NOMO-1 treated with dmso at 0.1 percent for 144 hours (cell line): ENCODE measurements around the gene IMMP2L.

Experiments
- DNase-seq: peaks from one replicate; lab custom pipeline; 2025; ENCODE audit not compliant: unreplicated experiment; lab: John Stamatoyannopoulos, UW

Gene IMMP2L

GRCh38 chr7:111108496-111108895, 453.8 kb downstream of the IMMP2L start:
- no peak for DNase-seq

DNA sequence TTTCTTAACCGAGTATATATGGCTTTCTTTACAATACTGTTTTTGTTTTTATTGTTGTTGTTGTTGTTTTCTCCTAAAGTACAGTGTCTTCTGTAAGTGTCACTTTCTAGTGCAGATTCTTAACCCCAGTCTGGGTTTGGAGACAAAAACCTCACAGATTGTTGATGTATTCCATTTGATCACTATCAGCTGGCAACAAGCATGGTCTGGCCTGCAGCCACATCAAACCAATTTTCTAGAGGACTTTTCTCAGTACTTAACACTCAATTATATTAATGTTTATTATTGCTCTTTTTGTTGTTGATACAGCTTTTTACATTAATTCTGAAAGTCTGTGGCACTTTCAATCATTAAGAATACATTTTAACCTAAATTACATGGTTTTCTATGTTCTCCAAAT, 454.3 kb downstream of the IMMP2L start:
- DNase-seq, result no peak

DNA sequence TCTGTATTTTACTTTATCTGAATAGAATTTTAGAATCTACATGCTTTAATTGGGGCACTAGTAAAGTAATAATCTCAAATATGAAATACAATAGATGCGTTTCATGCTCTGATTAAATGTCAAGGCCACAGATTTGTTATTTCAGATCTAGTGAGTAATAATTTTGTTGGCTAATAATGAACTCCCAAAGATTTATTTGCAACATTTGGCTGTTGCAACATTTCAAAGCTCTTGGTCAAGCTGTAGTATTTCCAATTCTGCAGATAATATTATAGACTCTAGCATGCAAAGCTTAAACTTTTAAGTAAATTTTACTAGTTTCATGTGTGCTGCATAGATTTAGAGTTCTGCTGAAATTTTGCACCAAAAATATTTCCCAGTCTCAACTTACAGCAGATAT, 454.7 kb downstream of the IMMP2L start:
- no peak for DNase-seq

DNA sequence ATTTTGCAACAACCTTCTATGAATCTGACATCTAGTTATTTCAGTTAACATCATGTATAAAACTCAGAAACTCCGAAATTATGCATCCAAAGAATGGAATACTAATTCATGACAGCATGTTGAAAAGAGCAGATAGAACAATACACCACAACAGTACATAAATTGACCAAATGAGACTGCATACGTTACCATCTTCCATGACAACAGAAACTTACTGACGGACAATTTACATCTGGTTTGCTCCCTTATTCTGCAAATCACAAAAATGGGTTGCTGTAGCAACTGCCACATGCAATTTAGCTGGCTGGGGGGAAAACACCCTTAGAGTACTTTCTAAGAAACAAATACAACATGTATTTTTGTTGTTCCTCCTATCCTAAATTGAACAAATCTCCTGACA, 457.0 kb downstream of the IMMP2L start:
- no peak for DNase-seq

DNA sequence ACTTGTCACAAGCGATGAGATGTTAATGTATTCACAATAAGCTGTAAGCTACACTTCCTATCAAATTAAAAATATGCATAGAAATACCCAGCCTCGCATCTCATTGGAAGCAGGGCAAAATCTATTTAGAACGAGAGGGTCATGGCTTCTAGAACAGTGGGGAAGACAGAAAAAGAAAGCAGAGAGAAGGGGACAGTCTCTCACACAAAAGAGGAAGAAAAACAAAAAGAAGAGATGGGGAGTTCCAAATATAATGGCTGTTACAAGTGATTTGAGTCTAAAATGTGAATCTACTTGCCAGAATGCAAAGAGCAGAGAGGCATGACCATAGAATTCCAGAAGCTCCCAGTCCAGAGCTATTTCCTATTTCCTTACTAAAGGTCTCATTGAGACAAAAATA, 457.6 kb downstream of the IMMP2L start:
- no peak for DNase-seq

DNA sequence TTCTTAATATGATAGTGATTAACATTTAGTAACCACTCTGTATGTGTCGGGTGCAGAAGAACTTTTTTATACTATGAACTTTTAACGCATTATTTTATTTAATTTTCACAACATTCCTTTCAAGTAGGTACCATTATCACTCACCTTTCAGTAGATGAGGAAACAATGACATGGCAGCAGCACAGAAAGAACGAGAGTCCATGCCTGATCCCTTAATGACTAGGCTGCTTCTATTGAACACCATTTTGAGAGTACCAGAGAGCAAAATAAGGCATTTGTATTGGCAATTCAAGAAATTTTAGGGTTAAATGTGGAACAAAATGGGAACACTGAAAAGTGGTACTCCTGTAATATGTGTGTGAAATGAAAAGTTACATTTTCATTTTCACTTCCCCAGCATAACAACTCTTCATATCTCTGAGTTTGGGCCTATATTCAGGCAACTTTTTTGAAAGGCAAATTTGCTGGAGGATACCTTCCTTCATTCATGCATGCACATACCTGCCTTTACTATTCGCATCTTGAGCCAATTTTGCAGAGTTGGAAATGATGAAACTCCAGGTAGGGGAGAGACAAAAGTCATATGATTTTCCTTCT, 458.5 kb downstream of the IMMP2L start:
- no peak for DNase-seq

DNA sequence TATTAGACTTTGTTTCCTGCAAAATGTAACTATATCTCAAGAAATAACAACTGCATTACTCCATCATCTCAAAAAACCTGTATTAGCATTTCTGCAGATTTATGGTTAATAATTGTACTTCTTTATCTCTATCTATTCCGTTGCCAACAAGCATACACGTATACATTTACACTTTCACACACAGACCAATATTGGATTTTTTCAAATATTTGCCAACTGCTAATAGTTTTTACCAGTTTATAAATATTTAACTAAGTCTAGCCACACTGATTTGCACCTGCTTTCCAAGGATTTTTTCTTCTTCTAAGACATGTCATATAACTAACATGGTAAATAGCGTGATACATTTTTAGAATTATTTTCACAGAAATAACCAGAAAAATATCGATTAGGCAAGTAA, 459.2 kb downstream of the IMMP2L start:
- no peak for DNase-seq

DNA sequence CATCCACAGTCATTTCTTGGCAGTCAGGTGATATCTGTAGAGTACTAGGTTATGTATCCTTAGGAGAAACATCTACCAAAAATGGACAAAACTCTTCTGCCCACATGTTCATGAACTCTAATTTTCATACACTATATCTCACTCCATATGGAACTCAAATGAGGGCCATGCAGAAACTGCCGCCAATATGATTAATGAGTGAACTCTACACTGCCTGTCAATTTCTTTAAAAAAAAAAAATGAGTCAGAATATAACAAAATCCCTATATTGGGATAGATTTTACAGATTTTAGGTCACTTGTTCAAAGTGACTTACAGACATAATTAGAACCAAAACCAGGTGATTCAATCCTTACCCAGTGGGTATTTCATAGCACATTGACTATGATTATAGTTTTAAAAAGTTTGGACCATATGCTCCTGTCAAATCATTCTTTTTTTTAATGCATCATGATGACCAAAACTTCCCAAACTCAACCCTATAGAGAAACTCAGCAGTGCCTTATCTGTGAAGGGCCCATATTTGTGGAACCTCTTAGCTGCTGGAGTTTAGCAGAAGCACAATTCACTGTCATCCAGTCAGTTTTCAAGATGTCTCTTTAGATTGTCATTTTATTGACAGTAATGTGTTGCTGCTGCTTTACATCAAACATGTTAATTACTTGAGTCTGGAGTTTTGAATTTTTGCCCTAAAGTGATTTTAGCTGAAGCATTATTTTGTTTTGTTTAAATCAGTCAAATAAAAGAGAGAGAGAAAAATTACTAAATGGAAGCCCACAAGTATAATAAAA, 460.2 kb downstream of the IMMP2L start:
- no peak for DNase-seq

DNA sequence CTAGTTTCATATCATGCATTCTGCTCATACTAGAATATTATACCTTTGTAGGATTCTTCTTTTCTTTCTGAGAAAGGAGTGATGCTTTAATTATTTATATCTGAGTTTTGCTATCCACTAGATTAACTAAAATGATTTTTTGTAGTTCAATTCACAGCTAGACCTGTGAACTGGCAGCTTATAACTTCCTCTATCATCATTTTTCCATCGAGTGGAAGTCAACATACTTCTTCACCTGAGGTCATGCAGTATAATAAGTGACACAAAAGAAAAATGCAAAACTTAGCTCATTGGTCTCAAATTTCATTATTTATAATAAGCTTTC, 463.4 kb downstream of the IMMP2L start:
- DNase-seq, result no peak

DNA sequence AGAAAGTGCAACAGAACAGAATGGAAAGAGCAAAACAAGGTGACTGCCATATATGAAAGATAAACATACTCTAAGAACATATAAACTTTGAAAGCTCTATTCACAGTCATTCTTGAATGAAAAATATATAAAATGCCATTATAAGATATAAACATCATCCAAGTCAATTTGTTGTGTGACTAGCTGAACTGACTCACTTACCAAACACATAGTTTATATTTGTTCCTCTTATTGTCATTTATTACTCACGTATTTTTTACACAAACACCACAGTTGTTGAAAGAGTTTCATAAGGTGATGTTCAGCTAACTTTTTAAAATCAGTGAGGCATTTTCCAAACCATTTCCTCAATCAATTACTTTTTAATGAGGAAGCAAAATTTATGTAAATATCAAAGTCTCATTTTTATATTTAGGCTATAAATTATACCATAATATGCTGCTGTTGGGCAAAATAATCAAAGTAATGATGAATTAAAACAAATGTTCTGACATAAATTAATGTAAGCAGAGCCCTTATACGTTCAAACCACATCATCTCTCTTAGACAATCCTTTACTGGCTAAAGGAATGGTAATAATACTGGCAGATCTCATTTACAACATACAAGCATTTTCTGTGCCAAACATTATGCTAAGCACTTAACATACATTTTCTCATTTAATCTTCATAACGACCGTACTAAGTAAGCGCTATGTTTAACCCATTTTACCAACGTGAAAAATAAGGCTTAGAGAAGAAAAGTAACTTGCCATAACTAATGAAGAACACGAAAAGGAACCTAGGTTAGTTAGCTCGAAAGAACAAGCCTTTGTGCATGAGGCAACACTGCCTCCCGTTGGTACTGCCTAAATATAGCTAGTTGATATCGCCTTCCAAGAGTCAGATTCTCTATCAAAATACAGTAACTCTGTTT, 464.0 kb downstream of the IMMP2L start:
- peak; percentile 17 for DNase-seq

- DNase-seq, result no peak
These were observed 465.3 kb downstream of the IMMP2L start for GRCh38 chr7:111096997-111097396.

DNA sequence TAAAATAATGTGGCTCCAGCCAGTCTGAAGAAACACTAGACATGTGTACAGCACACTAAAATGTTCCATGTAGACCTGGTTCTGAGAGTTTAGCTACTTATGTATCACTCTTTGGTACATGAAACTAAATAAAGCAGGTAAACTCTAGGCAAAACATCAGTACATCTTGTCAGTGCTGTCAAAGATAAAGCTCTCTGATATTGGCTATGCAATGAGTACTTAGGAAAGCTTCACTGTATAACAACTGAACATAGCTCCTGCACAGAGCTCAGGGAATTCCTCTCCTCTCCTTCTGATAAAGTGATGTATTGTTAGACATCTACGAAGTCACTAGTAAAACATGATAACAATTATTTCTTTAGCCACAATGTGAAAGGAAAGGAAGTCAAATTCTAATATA, 467.9 kb downstream of the IMMP2L start:
- no peak for DNase-seq

DNA sequence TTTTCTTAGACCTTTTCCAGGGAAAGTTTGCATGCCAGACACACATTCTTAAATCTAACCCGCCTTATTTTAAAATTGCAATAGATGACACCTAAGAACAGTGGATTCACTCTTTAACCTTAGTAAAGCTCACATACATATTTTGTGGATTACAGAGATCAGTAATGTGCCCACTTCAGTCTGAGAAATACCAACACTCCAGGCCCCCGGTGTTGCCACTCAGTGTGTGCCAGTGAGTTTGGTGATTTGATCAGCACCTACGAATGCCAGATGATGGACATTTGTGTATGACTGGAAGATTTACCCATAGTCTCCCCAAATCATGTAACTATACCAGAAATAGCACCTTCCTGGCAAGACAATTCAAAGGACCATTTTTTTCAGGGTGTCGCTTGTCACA, 468.8 kb downstream of the IMMP2L start:
- no peak for DNase-seq

DNA sequence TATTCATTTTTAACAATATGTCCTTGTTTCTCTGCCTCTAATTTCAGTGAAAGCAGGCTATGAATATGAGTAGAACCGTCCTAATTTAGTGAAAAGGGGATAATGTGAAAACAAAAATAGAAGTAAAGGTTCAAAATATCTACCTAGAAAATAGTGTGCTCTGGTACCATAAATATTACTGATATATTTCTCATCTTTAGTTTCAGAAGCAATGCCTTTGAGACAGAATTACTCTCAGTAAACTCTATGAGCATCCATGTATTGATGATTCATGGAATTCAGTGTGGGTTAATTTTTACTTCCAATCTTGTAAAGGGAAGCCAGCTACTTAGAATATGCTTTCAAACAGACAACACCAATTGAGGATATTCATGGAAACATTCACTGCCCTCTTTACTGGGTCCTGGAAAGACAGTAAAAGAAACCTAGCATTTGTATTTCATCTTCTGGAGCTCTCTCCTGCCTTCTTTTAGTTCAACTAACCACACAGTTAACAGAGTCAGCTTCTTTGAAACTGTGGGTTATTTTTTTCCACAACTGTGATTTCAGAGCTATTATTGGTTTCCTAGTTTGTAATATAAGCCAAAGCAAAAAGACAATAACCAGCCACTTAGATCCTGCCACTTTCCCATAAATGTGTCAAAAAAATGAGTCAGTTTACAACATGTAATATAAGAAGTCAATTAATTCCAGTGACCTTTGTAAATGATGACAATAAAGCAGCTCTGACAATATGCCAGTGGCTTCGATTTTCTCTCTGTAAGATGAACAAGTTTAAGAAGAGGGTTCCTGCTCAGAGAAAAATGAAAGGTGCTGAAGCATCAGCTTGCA, 469.7 kb downstream of the IMMP2L start:
- DNase-seq, result no peak

DNA sequence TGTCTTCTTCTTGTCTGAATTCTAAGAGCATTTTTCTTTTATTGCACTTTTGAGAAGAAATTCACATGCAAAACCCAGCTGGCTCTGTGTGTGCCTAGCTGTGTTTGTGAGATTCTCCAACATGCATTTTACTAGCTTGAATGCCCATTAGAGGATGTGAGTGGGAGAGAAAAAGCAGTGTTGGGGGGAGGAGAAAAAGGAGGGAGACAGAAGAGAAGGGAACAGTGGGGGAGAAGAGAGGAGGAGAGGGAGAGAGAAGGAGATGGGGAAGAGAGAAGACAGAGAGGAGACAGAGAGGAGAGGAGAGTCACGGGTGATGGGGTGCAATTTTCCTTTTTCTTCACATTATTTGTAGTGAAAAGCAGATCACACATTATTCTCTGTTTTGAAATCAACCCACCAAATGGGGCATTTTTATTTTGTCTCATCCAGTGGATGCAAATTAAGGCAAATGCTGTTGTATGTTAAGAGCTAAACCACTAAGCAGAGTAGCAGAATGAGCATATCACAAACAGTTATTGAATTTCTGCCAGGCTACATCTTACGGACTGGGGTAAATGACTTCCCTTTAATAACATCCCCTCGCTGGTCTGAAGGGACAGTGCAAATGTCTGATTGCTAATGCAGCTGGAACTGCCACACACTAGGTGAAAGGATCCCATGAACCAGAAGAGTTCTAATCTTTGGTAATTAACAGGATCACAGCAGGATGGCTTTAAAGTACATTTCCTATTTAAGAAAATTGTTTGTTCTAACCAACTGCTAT, 470.5 kb downstream of the IMMP2L start:
- DNase-seq, result no peak

- DNase-seq, result no peak
These were observed 471.4 kb downstream of the IMMP2L start, which contains the start of gene LRRN3 for GRCh38 chr7:111090846-111091245. TSS of gene LRRN3 (plus strand) at chr7:111091127. CDS start at chr7:111122773, 31,646 bp downstream.

DNA sequence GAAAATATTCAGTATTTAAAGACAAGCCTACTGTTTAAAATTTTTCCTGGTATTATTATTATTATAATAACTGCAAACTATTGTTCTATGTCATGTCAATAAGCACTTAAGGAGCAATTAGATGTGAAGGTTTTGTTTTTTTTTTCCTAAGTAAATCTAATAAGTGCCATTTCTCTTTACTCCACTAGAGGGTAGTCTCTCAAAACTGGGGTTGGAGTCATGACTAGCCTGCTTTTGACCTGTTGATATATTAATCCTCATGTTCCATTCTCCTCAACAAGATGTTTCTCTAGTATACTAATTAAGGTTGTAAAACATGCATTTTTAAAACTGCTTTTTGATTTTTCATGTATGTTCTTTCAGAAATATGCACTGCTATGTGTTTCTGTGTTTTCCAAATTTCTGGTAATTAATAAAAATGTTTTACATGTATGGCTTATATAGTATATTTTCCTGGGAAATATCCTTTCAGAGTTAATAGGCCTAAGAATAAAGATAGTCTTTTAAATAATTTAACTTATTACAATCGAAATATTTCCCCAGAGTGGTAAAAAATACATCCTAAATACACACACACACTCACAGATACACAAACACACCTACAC, 472.4 kb downstream of the IMMP2L start:
- DNase-seq, result no peak

DNA sequence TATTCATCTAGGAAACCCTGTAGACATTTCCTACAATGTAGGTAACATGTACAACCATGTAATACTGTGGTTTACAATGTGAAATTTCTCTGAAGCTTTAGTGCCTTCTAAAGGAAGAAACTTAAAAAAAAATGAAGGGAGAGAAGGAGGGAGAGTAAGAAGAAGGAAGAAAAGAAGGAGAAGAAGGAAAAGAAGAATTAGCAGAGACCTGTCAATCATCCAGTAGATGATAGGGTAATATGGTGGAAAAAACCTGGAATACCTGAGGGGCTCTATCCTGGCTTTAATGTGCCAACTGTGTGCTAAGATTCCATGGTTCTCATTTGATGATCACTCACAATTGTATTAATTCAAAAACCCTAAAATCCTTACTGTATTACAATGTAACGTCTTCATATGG, 474.0 kb downstream of the IMMP2L start:
- DNase-seq, result no peak

GRCh38 chr7:111086532-111086931, 475.8 kb downstream of the IMMP2L start:
- DNase-seq, result no peak

GRCh38 chr7:111085356-111085755, 476.9 kb downstream of the IMMP2L start:
- DNase-seq, result no peak
